Bronchial epithelial cell (primary cell): ENCODE measurements around the gene TPGS1. TPM values are rescaled to one million over a fixed set of nuclear protein-coding genes. Genes with fewer than 3 reads are reported as not detected.

Experiments
- DNase-seq: peaks from one replicate; pipeline ENCODE4 v3.0.0-alpha.2; 2010; ENCODE audit warnings: low read depth
- FAIRE-seq: peaks from 2 replicates; lab custom pipeline; 2011; peaks lifted over from hg19 to GRCh38; lab: Jason Lieb, UNC
- H3K27me3 ChIP-seq: 2 replicates; pipeline ENCODE4 v1.5.1; 2011; ENCODE audit warnings: low read length; ENCODE audit not compliant: control insufficient read depth, insufficient read depth
- H3K36me3 ChIP-seq: 2 replicates; pipeline ENCODE4 v1.5.1; 2011; ENCODE audit warnings: low read length; ENCODE audit not compliant: control insufficient read depth, insufficient read depth
- H3K4me3 ChIP-seq: 2 replicates; pipeline ENCODE4 v1.5.1; 2011; ENCODE audit warnings: mild to moderate bottlenecking, low read depth, low read length, control low read depth
- total RNA-seq: library from RNA; depleted of rRNA; stranded (reverse); fragments of >200 nt; gene quantifications from 2 replicates; pipeline ENCODE4 v1.2.1, GENCODE V29; 2014
- TF ChIP-seq, protein P1 (sequence below): IDR thresholded peaks from 2 replicates; pipeline ENCODE4 v1.5.1; 2011; ENCODE audit warnings: mild to moderate bottlenecking, moderate library complexity, low read length, control low read depth, inconsistent platforms; ENCODE audit not compliant: insufficient read depth, severe bottlenecking

Gene TPGS1
- total RNA-seq, 1 donor from 2014 or later, result 23.2 TPM

DNA sequence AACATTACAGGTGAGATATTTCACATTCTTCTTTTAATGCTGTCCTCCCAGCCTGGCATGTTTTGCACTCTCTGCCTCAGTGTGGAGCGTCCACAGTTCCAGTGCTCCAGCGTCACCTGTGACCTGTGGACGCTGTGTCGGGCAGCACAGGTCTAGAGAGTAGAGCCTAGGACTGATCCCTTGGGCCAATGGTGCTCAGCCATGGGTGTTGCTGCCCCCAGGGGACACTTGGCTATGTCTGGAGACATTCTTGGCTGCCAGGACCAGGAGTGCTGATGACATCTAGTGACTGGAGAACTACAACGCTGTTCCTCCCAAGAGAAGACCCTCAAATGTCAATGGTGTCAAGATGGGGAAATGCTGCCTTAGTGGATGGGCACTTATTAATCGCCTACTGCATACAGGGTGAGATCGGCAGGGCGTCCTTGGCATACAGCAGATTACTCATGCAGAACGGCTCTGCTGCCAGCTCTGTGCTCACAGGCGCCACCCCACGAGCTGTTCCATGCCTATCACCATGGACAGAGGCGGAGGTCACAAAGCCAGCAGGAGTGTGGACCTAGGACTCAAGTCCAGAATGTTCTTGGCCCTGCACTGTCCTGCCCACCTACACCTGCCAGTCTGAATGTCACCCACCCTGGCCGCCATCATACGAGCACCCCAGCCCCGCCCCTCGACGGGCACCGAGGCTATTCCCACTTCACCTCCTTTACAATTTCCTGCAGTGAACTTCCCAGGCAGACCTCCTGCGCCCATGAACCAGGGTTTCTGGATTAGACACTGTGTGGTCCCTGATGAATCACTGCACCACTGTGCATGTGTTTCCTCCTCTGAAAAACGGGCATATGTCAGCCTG lies 24.9 kb upstream of the TPGS1 start:
- no peak overlapping the region for H3K4me3 ChIP-seq
- FAIRE-seq, result no peak
- H3K27me3 ChIP-seq, result no peaks in the 10 kb centered on the region
- no peaks in the 10 kb centered on the region for H3K36me3 ChIP-seq
- TF ChIP-seq, protein P1, sequence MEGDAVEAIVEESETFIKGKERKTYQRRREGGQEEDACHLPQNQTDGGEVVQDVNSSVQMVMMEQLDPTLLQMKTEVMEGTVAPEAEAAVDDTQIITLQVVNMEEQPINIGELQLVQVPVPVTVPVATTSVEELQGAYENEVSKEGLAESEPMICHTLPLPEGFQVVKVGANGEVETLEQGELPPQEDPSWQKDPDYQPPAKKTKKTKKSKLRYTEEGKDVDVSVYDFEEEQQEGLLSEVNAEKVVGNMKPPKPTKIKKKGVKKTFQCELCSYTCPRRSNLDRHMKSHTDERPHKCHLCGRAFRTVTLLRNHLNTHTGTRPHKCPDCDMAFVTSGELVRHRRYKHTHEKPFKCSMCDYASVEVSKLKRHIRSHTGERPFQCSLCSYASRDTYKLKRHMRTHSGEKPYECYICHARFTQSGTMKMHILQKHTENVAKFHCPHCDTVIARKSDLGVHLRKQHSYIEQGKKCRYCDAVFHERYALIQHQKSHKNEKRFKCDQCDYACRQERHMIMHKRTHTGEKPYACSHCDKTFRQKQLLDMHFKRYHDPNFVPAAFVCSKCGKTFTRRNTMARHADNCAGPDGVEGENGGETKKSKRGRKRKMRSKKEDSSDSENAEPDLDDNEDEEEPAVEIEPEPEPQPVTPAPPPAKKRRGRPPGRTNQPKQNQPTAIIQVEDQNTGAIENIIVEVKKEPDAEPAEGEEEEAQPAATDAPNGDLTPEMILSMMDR, result no peak
- no peak for DNase-seq

DNA sequence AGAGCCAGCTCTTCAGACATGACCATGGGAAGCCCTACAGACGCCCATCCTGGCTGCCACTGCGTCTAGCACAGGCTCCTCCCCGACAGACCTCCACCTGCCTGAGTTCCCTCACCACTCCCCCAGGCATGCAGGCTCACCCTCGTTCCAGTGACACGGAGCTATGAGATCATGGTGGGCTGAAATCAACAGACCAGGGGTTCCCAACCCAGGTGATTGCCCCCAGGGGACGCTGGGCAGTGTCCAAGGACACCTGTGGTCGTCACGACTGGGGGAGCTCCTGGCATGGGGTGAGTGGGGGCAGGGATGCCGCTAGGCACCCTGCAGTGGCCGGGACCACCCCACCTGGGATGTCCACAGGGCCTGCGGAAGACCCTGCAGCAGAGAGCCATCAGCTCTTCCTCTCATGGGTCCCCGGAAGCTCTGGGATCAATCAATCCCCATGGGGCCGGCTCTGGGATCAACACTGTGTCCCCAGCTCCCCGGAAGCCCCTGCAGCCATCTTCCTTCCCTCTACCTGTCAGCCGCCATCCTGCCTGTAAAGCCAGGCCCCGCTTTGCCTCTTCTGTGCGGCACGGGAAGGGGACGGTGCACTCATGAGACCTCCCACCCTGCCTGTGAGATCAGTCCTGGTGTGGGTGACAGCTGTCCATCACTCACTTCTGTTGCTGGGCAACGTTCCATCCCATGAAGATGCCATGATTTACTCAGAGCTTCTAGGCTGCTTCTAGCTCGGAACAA lies 23.8 kb upstream of the TPGS1 start:
- FAIRE-seq (no peak), DNase-seq (no peak)
- TF ChIP-seq, protein P1, result no peak
- H3K36me3 ChIP-seq, result no peaks in the 10 kb centered on the region
- no peaks in the 10 kb centered on the region for H3K27me3 ChIP-seq
- no peak overlapping the region for H3K4me3 ChIP-seq

DNA sequence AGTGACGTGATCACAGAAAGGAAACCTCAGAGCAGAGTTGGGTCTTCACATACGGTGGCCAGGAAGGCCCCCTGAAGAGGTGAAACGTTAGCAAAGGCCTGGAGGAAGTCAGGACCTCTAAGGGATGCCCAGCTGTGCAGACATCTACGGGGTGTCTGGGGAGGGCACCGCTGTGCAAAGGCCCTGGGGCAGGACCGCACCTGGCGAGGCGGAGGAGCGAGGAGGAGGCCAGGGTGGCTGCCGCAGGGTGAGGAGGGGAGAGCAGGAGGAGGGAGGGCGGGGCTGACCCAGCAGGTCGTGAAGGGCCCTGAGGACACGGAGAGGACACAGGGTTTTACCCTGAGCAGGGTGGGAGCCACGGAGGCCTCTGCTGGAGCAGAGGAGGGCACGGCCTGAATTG lies 22.8 kb upstream of the TPGS1 start:
- no peak for FAIRE-seq
- Histone ChIP-seq H3K4me3 (no peak overlapping the region), H3K27me3 (no peaks in the 10 kb centered on the region), H3K36me3 (no peaks in the 10 kb centered on the region)
- TF ChIP-seq, protein P1, result no peak
- no peak for DNase-seq

DNA sequence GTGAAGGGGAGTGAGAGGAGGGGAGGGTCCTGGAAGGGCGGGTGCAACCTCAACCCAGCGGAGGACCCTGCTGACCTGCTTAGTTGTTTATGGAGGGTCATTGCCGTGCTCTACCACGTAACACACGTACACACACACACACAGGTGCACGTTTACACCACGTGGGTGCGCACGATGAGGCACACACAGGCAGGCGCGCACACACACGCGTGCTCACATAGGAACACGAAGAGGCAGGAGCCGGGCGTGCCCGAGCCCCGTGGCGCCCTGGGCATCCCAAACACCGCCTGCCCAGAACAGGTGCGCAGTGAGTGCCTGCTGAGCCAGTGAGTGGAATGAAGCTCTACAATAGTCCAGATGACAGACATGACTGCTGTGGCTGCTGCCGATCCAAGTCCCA lies 22.2 kb upstream of the TPGS1 start:
- Histone ChIP-seq H3K36me3 (no peaks in the 10 kb centered on the region), H3K27me3 (no peaks in the 10 kb centered on the region), H3K4me3 (no peak overlapping the region)
- FAIRE-seq, result no peak
- TF ChIP-seq, protein P1, result no peak
- DNase-seq, result no peak

DNA sequence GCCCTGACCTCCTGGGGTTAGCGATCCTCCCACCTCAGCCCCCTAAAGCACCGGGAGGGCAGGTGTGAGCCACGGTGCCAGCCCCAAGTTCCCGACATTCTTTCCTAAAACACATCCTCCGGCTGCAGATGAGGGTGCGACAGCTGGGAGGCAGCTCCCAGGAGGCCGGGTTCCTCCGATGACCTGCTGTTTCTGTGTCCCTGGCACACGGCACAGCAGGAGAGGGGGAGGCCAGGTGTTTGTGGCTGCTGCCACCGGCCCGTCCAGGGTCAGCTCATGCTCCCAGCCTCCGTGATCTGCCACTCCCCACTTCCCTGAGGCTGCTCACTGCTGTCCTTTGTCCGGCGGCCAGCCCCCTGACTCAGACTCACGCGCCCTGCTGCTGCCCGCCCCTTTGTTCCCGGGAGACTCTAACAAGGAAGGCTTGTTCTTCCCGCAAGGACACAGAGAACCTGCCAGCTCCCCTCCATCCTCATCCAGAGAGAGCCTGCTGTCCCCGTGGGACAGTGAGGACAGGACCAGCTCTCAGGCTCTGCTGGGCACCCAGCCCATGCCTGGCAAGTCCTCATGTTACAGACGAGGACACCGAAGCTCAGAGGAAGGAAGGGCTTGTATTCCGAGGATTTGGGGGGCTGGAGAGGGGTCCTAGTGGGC lies 21.6 kb upstream of the TPGS1 start:
- no peaks in the 10 kb centered on the region for H3K27me3 ChIP-seq
- H3K4me3 ChIP-seq, result no peak overlapping the region
- TF ChIP-seq, protein P1, result no peak
- peak; percentile 33 for DNase-seq
- H3K36me3 ChIP-seq, result no peaks in the 10 kb centered on the region
- no peak for FAIRE-seq
